ENCODE results near the gene PRSS22. TPM values are rescaled to one million over a fixed set of nuclear protein-coding genes. Genes with fewer than 3 reads are reported as not detected.

Gene PRSS22
- total and polyA plus RNA-seq, 2 experiments from 2014 or later, result 1.3 to 2.0 TPM

GRCh38 chr16:2814551-2815298 is 43.2 kb downstream of the PRSS22 start:
- no peak for DNase-seq (ENCODE audit: low spot score)
- Histone ChIP-seq H3K9me2 (ENCODE audit: insufficient read depth) (no peaks in the 10 kb centered on the region), H3F3A (replicated peaks; ENCODE audit: low read depth) (no peaks in the 10 kb centered on the region), H2AFZ (no peak overlapping the region), H3K4me2 (no peak overlapping the region), H3K27me3 (ENCODE audit: insufficient read depth) (no peaks in the 10 kb centered on the region), H3K4me1 (ENCODE audit: insufficient read depth) (no peaks in the 10 kb centered on the region; the same call in 1 of the 2 replicates), H3K4me3 (no peak overlapping the region), H3K27ac (ENCODE audit: low read depth) (no peak overlapping the region), H3K36me3 (ENCODE audit: insufficient read depth) (no peaks in the 10 kb centered on the region), H4K20me1 (replicated peaks; ENCODE audit: insufficient read depth) (no peaks in the 10 kb centered on the region), H3K79me2 (replicated peaks; ENCODE audit: insufficient read depth) (no peaks in the 10 kb centered on the region)
- H3K27ac Mint-ChIP-seq, result no peak overlapping the region
- H3K27me3 Mint-ChIP-seq (ENCODE audit: insufficient read depth, low read depth, poor library complexity), result peaks cover 12% of the 10 kb centered on the region
- no peak for ATAC-seq
- H3K4me1 Mint-ChIP-seq, result no peaks in the 10 kb centered on the region
- no peaks in the 10 kb centered on the region for H3K9me3 Mint-ChIP-seq
- H3K36me3 Mint-ChIP-seq (ENCODE audit: low read depth), result no peaks in the 10 kb centered on the region
- TF ChIP-seq NANOG (IDR thresholded peaks at IDR 0.05; ENCODE audit: borderline replicate concordance), result no peak
- no peak for TF ChIP-seq CREB1 (CRISPR knock-in tag; IDR thresholded peaks at IDR 0.05; ENCODE audit: low read depth)
- TF ChIP-seq, protein P1, sequence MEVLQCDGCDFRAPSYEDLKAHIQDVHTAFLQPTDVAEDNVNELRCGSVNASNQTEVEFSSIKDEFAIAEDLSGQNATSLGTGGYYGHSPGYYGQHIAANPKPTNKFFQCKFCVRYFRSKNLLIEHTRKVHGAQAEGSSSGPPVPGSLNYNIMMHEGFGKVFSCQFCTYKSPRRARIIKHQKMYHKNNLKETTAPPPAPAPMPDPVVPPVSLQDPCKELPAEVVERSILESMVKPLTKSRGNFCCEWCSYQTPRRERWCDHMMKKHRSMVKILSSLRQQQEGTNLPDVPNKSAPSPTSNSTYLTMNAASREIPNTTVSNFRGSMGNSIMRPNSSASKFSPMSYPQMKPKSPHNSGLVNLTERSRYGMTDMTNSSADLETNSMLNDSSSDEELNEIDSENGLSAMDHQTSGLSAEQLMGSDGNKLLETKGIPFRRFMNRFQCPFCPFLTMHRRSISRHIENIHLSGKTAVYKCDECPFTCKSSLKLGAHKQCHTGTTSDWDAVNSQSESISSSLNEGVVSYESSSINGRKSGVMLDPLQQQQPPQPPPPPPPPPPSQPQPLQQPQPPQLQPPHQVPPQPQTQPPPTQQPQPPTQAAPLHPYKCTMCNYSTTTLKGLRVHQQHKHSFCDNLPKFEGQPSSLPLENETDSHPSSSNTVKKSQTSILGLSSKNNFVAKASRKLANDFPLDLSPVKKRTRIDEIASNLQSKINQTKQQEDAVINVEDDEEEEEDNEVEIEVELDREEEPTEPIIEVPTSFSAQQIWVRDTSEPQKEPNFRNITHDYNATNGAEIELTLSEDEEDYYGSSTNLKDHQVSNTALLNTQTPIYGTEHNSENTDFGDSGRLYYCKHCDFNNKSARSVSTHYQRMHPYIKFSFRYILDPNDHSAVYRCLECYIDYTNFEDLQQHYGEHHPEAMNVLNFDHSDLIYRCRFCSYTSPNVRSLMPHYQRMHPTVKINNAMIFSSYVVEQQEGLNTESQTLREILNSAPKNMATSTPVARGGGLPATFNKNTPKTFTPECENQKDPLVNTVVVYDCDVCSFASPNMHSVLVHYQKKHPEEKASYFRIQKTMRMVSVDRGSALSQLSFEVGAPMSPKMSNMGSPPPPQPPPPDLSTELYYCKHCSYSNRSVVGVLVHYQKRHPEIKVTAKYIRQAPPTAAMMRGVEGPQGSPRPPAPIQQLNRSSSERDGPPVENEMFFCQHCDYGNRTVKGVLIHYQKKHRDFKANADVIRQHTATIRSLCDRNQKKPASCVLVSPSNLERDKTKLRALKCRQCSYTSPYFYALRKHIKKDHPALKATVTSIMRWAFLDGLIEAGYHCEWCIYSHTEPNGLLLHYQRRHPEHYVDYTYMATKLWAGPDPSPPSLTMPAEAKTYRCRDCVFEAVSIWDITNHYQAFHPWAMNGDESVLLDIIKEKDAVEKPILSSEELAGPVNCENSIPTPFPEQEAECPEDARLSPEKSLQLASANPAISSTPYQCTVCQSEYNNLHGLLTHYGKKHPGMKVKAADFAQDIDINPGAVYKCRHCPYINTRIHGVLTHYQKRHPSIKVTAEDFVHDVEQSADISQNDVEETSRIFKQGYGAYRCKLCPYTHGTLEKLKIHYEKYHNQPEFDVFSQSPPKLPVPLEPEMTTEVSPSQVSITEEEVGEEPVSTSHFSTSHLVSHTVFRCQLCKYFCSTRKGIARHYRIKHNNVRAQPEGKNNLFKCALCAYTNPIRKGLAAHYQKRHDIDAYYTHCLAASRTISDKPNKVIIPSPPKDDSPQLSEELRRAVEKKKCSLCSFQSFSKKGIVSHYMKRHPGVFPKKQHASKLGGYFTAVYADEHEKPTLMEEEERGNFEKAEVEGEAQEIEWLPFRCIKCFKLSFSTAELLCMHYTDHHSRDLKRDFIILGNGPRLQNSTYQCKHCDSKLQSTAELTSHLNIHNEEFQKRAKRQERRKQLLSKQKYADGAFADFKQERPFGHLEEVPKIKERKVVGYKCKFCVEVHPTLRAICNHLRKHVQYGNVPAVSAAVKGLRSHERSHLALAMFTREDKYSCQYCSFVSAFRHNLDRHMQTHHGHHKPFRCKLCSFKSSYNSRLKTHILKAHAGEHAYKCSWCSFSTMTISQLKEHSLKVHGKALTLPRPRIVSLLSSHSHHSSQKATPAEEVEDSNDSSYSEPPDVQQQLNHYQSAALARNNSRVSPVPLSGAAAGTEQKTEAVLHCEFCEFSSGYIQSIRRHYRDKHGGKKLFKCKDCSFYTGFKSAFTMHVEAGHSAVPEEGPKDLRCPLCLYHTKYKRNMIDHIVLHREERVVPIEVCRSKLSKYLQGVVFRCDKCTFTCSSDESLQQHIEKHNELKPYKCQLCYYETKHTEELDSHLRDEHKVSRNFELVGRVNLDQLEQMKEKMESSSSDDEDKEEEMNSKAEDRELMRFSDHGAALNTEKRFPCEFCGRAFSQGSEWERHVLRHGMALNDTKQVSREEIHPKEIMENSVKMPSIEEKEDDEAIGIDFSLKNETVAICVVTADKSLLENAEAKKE (CRISPR knock-in tag; IDR thresholded peaks at IDR 0.05), result no peak
- TF ChIP-seq, protein P2, sequence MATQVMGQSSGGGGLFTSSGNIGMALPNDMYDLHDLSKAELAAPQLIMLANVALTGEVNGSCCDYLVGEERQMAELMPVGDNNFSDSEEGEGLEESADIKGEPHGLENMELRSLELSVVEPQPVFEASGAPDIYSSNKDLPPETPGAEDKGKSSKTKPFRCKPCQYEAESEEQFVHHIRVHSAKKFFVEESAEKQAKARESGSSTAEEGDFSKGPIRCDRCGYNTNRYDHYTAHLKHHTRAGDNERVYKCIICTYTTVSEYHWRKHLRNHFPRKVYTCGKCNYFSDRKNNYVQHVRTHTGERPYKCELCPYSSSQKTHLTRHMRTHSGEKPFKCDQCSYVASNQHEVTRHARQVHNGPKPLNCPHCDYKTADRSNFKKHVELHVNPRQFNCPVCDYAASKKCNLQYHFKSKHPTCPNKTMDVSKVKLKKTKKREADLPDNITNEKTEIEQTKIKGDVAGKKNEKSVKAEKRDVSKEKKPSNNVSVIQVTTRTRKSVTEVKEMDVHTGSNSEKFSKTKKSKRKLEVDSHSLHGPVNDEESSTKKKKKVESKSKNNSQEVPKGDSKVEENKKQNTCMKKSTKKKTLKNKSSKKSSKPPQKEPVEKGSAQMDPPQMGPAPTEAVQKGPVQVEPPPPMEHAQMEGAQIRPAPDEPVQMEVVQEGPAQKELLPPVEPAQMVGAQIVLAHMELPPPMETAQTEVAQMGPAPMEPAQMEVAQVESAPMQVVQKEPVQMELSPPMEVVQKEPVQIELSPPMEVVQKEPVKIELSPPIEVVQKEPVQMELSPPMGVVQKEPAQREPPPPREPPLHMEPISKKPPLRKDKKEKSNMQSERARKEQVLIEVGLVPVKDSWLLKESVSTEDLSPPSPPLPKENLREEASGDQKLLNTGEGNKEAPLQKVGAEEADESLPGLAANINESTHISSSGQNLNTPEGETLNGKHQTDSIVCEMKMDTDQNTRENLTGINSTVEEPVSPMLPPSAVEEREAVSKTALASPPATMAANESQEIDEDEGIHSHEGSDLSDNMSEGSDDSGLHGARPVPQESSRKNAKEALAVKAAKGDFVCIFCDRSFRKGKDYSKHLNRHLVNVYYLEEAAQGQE (IDR thresholded peaks at IDR 0.05; ENCODE audit: unreplicated experiment), result no peak
- TF ChIP-seq ZNF331 (CRISPR knock-in tag; IDR thresholded peaks at IDR 0.05; ENCODE audit: low read depth), result no peak
- TF ChIP-seq ZNF114 (CRISPR knock-in tag; IDR thresholded peaks at IDR 0.05), result no peak
- TF ChIP-seq, protein P3, sequence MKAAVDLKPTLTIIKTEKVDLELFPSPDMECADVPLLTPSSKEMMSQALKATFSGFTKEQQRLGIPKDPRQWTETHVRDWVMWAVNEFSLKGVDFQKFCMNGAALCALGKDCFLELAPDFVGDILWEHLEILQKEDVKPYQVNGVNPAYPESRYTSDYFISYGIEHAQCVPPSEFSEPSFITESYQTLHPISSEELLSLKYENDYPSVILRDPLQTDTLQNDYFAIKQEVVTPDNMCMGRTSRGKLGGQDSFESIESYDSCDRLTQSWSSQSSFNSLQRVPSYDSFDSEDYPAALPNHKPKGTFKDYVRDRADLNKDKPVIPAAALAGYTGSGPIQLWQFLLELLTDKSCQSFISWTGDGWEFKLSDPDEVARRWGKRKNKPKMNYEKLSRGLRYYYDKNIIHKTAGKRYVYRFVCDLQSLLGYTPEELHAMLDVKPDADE (IDR thresholded peaks at IDR 0.05), result no peak
- TF ChIP-seq, protein P4, sequence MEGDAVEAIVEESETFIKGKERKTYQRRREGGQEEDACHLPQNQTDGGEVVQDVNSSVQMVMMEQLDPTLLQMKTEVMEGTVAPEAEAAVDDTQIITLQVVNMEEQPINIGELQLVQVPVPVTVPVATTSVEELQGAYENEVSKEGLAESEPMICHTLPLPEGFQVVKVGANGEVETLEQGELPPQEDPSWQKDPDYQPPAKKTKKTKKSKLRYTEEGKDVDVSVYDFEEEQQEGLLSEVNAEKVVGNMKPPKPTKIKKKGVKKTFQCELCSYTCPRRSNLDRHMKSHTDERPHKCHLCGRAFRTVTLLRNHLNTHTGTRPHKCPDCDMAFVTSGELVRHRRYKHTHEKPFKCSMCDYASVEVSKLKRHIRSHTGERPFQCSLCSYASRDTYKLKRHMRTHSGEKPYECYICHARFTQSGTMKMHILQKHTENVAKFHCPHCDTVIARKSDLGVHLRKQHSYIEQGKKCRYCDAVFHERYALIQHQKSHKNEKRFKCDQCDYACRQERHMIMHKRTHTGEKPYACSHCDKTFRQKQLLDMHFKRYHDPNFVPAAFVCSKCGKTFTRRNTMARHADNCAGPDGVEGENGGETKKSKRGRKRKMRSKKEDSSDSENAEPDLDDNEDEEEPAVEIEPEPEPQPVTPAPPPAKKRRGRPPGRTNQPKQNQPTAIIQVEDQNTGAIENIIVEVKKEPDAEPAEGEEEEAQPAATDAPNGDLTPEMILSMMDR (conservative IDR thresholded peaks at IDR 0.05; ENCODE audit: low read depth in 2 of 2), result no peak
- TF ChIP-seq EZH2phosphoT487 (IDR thresholded peaks at IDR 0.05; ENCODE audit: unreplicated experiment), result no peak
- TF ChIP-seq POLR2AphosphoS5 (IDR thresholded peaks at IDR 0.05; ENCODE audit: low read depth), result no peak
- TF ChIP-seq JUNB (IDR thresholded peaks at IDR 0.05; ENCODE audit: unreplicated experiment), result no peak
- TF ChIP-seq STAT1 (IDR thresholded peaks at IDR 0.05; ENCODE audit: unreplicated experiment), result no peak
- no peak for TF ChIP-seq EZH2 (IDR thresholded peaks at IDR 0.05; ENCODE audit: low read depth, unreplicated experiment)
- H3K4me3 Mint-ChIP-seq, result no peak overlapping the region

Data from GM23338 (cell line).